Thoracic aorta (tissue), 2 donors: ENCODE data around the gene ZNG1F. TPM values are rescaled to one million over a fixed set of nuclear protein-coding genes. Genes with fewer than 3 reads are reported as not detected.
"Not testable (repeated sequence)": the region's sequence is repeated elsewhere in the genome, so short reads cannot be mapped to it uniquely, and the experiment has no call there.

Experiments
- ATAC-seq: fragments of 150-250 bp; one replicate; pipeline ENCODE4 v1.8.0; 2017; ENCODE audit warnings: low read depth; ENCODE audit not compliant: insufficient number of reproducible peaks, low FRiP score
- DNase-seq: peaks from one replicate; pipeline ENCODE4 v3.0.0-alpha.2; 2020; ENCODE audit warnings: low spot score
- H3K27ac ChIP-seq, 2 donors: fragments of 200-600 bp; sonication (generic); 1 replicate in 1 of 2; 2 replicates in 1 of 2; pipeline ENCODE4 v1.5.1; 2016; ENCODE audit warnings: mild to moderate bottlenecking in 2 of 2, moderate library complexity in 2 of 2
- H3K27me3 ChIP-seq: fragments of 200-600 bp; sonication (generic); replicated peaks from 2 replicates; pipeline ENCODE4 v1.6.0; 2016; ENCODE audit warnings: mild to moderate bottlenecking; ENCODE audit not compliant: insufficient read depth
- H3K36me3 ChIP-seq: fragments of 200-600 bp; sonication (generic); one replicate; pipeline ENCODE4 v1.5.1; 2016
- H3K4me1 ChIP-seq, 2 donors: fragments of 200-600 bp; sonication (generic); 1 replicate in 1 of 2; 2 replicates in 1 of 2; pipeline versions ENCODE4 v1.5.1 to v1.6.0; 2016; ENCODE audit warnings: low read depth in 2 of 2, mild to moderate bottlenecking in 1 of 2; ENCODE audit not compliant: control insufficient read depth in 1 of 2
- H3K4me3 ChIP-seq: fragments of 200-600 bp; sonication (generic); 2 replicates; pipeline ENCODE4 v1.5.1; 2016; ENCODE audit warnings: mild to moderate bottlenecking
- H3K9me3 ChIP-seq: fragments of 200-600 bp; sonication (generic); 2 replicates; pipeline ENCODE4 v1.5.1; 2016
- total RNA-seq, 2 donors: library from RNA; depleted of rRNA; stranded (reverse); fragments of >200 nt; gene quantifications; one replicate each; pipeline versions ENCODE4 v1.1.0 to v1.2.3, GENCODE V29; 2016

Gene ZNG1F
- total RNA-seq, 2 donors from 2014 or later, result 8.7 to 25.0 TPM

- not testable (repeated sequence) for H3K4me1 ChIP-seq, H3K4me3 ChIP-seq, DNase-seq, H3K36me3 ChIP-seq, H3K27ac ChIP-seq, ATAC-seq, H3K9me3 ChIP-seq, H3K27me3 ChIP-seq
Observed at GRCh38 chr9:41119311-41119710, 69.8 kb downstream of the ZNG1F start.

GRCh38 chr9:41113348-41113747 lies 75.8 kb downstream of the ZNG1F start:
- ATAC-seq, H3K36me3 ChIP-seq, DNase-seq, H3K27me3 ChIP-seq, H3K9me3 ChIP-seq, H3K4me1 ChIP-seq, H3K4me3 ChIP-seq, H3K27ac ChIP-seq: not testable (repeated sequence)

GRCh38 chr9:41111414-41111813 lies 77.7 kb downstream of the ZNG1F start:
- H3K9me3 ChIP-seq, H3K4me3 ChIP-seq, H3K27ac ChIP-seq, H3K4me1 ChIP-seq, H3K27me3 ChIP-seq, H3K36me3 ChIP-seq, ATAC-seq, DNase-seq: not testable (repeated sequence)

GRCh38 chr9:41110913-41111312 lies 78.2 kb downstream of the ZNG1F start:
- H3K27ac ChIP-seq, ATAC-seq, H3K27me3 ChIP-seq, H3K4me1 ChIP-seq, DNase-seq, H3K36me3 ChIP-seq, H3K9me3 ChIP-seq, H3K4me3 ChIP-seq: not testable (repeated sequence)

- H3K36me3 ChIP-seq, H3K27ac ChIP-seq, H3K9me3 ChIP-seq, ATAC-seq, H3K4me3 ChIP-seq, H3K4me1 ChIP-seq, DNase-seq, H3K27me3 ChIP-seq: not testable (repeated sequence)
Observed at GRCh38 chr9:41109253-41109652, 79.9 kb downstream of the ZNG1F start.

- not testable (repeated sequence) for DNase-seq, H3K27ac ChIP-seq, H3K9me3 ChIP-seq, H3K4me3 ChIP-seq, H3K27me3 ChIP-seq, H3K4me1 ChIP-seq, H3K36me3 ChIP-seq, ATAC-seq
Observed at GRCh38 chr9:41108816-41109215, 80.3 kb downstream of the ZNG1F start.

GRCh38 chr9:41106472-41107116 lies 82.5 kb downstream of the ZNG1F start:
- H3K27me3 ChIP-seq, H3K36me3 ChIP-seq, H3K4me1 ChIP-seq, ATAC-seq, DNase-seq, H3K27ac ChIP-seq, H3K9me3 ChIP-seq, H3K4me3 ChIP-seq: not testable (repeated sequence)

- not testable (repeated sequence) for H3K4me1 ChIP-seq, ATAC-seq, H3K36me3 ChIP-seq, H3K27ac ChIP-seq, DNase-seq, H3K9me3 ChIP-seq, H3K27me3 ChIP-seq, H3K4me3 ChIP-seq
Observed at GRCh38 chr9:41105557-41106253, 83.4 kb downstream of the ZNG1F start.

GRCh38 chr9:41104542-41104941 lies 84.6 kb downstream of the ZNG1F start:
- not testable (repeated sequence) for H3K4me3 ChIP-seq, H3K36me3 ChIP-seq, H3K4me1 ChIP-seq, H3K27me3 ChIP-seq, ATAC-seq, DNase-seq, H3K27ac ChIP-seq, H3K9me3 ChIP-seq

GRCh38 chr9:41100508-41100907 lies 88.6 kb downstream of the ZNG1F start:
- not testable (repeated sequence) for H3K27me3 ChIP-seq, H3K4me3 ChIP-seq, DNase-seq, ATAC-seq, H3K4me1 ChIP-seq, H3K27ac ChIP-seq, H3K9me3 ChIP-seq, H3K36me3 ChIP-seq

GRCh38 chr9:41098759-41099158 lies 90.4 kb downstream of the ZNG1F start:
- not testable (repeated sequence) for H3K4me3 ChIP-seq, H3K4me1 ChIP-seq, H3K36me3 ChIP-seq, H3K27ac ChIP-seq, DNase-seq, ATAC-seq, H3K27me3 ChIP-seq, H3K9me3 ChIP-seq

- H3K36me3 ChIP-seq, H3K4me1 ChIP-seq, DNase-seq, H3K9me3 ChIP-seq, ATAC-seq, H3K27ac ChIP-seq, H3K27me3 ChIP-seq, H3K4me3 ChIP-seq: not testable (repeated sequence)
Observed at GRCh38 chr9:41095060-41095459, 94.1 kb downstream of the ZNG1F start.
